ENCODE data around the gene KCNB1. TPM values are rescaled to one million over a fixed set of nuclear protein-coding genes. Genes with fewer than 3 reads are reported as not detected.

The KCNB1 gene
- polyA plus RNA-seq, 4 donors = 0.38 to 1.2 TPM; not detected in 2

DNA sequence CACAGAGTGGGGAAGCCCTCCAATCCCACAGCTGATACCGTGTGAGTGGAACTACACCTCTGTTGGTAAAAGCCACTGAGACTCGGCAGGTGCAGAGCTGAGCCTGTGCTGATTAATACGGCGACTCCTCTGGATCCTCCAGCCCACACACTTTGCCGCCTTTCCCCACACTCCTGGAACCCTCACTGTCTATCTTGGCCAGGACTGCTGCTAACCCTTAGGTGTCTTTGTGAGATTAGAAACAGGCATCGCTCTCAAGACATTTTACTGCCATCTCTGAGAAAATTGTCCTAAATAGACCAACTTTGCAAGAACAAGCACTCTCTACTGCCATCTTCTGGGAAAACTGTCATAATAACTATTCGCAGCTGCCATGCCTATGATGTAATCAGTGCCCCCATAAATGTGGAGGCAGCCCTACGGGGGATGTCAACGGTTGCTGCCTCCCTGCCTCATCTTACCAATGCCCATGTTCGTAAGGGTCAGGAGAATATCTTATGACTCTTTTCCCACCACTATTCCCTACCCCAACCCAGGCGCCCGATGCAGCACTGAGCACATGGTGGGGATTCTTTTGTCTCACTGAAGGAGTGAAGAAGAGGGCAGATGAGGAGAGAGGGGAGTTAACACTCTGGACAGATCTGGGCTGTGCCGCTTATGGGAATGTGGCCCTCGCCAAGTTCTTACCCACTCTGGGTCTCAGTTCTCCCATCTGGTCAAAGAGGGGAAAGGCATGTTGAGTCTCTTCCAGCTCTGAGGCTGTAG is 26.1 kb upstream of the KCNB1 start:
- H3K9me3 ChIP-seq (ENCODE audit: control insufficient read depth in 2 of 2, insufficient read depth in 1 of 2, low read depth in 1 of 2, low read length in 1 of 2) = no peaks in the 10 kb centered on the region
- DNase-seq (peak; percentile 11 to 61), FAIRE-seq (no peak)
- peaks cover 0 to 8% (median 0%) of the 10 kb centered on the region in 3 donors for H3K36me3 ChIP-seq (ENCODE audit: control insufficient read depth in 3 of 3, insufficient read depth in 2 of 3, low read depth in 1 of 3, low read length in 3 of 3)
- H3K4me1 ChIP-seq (ENCODE audit: control insufficient read depth in 3 of 3, insufficient read depth in 2 of 3, low read depth in 1 of 3, low read length in 2 of 3) = no peaks in the 10 kb centered on the region
- H3K4me3 ChIP-seq (ENCODE audit: low read depth in 1 of 3, low read length in 3 of 3) = no peak overlapping the region
- H3K27ac ChIP-seq (ENCODE audit: low read depth in 1 of 3, low read length in 2 of 3) = no peak overlapping the region
- peaks cover 0 to 4% (median 0%) of the 10 kb centered on the region in 3 donors for H3K27me3 ChIP-seq (ENCODE audit: control insufficient read depth in 3 of 3, insufficient read depth in 3 of 3, low read length in 3 of 3)
- 48 to 54% (median 48%) methylated on average over 14 of the region's 14 CpGs for WGBS, 3 donors

- no peak overlapping the region for H3K27ac ChIP-seq (ENCODE audit: low read depth in 1 of 3, low read length in 2 of 3)
- H3K4me1 ChIP-seq (ENCODE audit: control insufficient read depth in 3 of 3, insufficient read depth in 2 of 3, low read depth in 1 of 3, low read length in 2 of 3) = no peaks in the 10 kb centered on the region
- peaks cover 0 to 4% (median 0%) of the 10 kb centered on the region in 3 donors for H3K27me3 ChIP-seq (ENCODE audit: control insufficient read depth in 3 of 3, insufficient read depth in 3 of 3, low read length in 3 of 3)
- peaks cover 0 to 4% (median 0%) of the 10 kb centered on the region in 3 donors for H3K36me3 ChIP-seq (ENCODE audit: control insufficient read depth in 3 of 3, insufficient read depth in 2 of 3, low read depth in 1 of 3, low read length in 3 of 3)
- no peak overlapping the region for H3K4me3 ChIP-seq (ENCODE audit: low read depth in 1 of 3, low read length in 3 of 3)
- no peak for FAIRE-seq
- DNase-seq = no peak
- no peaks in the 10 kb centered on the region for H3K9me3 ChIP-seq (ENCODE audit: control insufficient read depth in 2 of 2, insufficient read depth in 1 of 2, low read depth in 1 of 2, low read length in 1 of 2)
- WGBS, 3 donors = 79 to 85% (median 82%) methylated on average over 21 of the region's 21 CpGs
These were observed 25.4 kb upstream of the KCNB1 start for GRCh38 chr20:49507741-49508434.

GRCh38 chr20:49505518-49505917 is 23.1 kb upstream of the KCNB1 start:
- DNase-seq (no peak), FAIRE-seq (no peak)
- Histone ChIP-seq H3K4me1 (ENCODE audit: control insufficient read depth in 3 of 3, insufficient read depth in 2 of 3, low read depth in 1 of 3, low read length in 2 of 3) (no peaks in the 10 kb centered on the region), H3K27me3 (ENCODE audit: control insufficient read depth in 3 of 3, insufficient read depth in 3 of 3, low read length in 3 of 3) (peaks cover 0 to 4% (median 0%) of the 10 kb centered on the region in 3 donors), H3K36me3 (ENCODE audit: control insufficient read depth in 3 of 3, insufficient read depth in 2 of 3, low read depth in 1 of 3, low read length in 3 of 3) (peaks cover 0 to 4% (median 0%) of the 10 kb centered on the region in 3 donors), H3K27ac (ENCODE audit: low read depth in 1 of 3, low read length in 2 of 3) (no peak overlapping the region), H3K4me3 (ENCODE audit: low read depth in 1 of 3, low read length in 3 of 3) (no peak overlapping the region), H3K9me3 (ENCODE audit: control insufficient read depth in 2 of 2, insufficient read depth in 1 of 2, low read depth in 1 of 2, low read length in 1 of 2) (peaks cover 0 to 3% of the 10 kb centered on the region in 2 donors)
- WGBS, 3 donors = 27 to 54% (median 34%) methylated on average over 9 of the region's 9 CpGs

GRCh38 chr20:49503176-49503575 is 20.7 kb upstream of the KCNB1 start:
- DNase-seq (no peak), FAIRE-seq (no peak)
- Histone ChIP-seq H3K27ac (ENCODE audit: low read depth in 1 of 3, low read length in 2 of 3) (no peak overlapping the region), H3K9me3 (ENCODE audit: control insufficient read depth in 2 of 2, insufficient read depth in 1 of 2, low read depth in 1 of 2, low read length in 1 of 2) (peaks cover 0 to 3% of the 10 kb centered on the region in 2 donors), H3K27me3 (ENCODE audit: control insufficient read depth in 3 of 3, insufficient read depth in 3 of 3, low read length in 3 of 3) (peaks cover 0 to 4% (median 0%) of the 10 kb centered on the region in 3 donors), H3K4me1 (ENCODE audit: control insufficient read depth in 3 of 3, insufficient read depth in 2 of 3, low read depth in 1 of 3, low read length in 2 of 3) (peaks cover 0 to under 1% (median 0%) of the 10 kb centered on the region in 3 donors), H3K4me3 (ENCODE audit: low read depth in 1 of 3, low read length in 3 of 3) (no peak overlapping the region), H3K36me3 (ENCODE audit: control insufficient read depth in 3 of 3, insufficient read depth in 2 of 3, low read depth in 1 of 3, low read length in 3 of 3) (peaks cover 0 to 4% (median 0%) of the 10 kb centered on the region in 3 donors)
- 61 to 76% (median 61%) methylated on average over 6 of the region's 6 CpGs for WGBS, 3 donors

- Histone ChIP-seq H3K36me3 (ENCODE audit: control insufficient read depth in 3 of 3, insufficient read depth in 2 of 3, low read depth in 1 of 3, low read length in 3 of 3) (no peaks in the 10 kb centered on the region), H3K4me1 (ENCODE audit: control insufficient read depth in 3 of 3, insufficient read depth in 2 of 3, low read depth in 1 of 3, low read length in 2 of 3) (peaks cover 0 to 10% (median 0%) of the 10 kb centered on the region in 3 donors), H3K27me3 (ENCODE audit: control insufficient read depth in 3 of 3, insufficient read depth in 3 of 3, low read length in 3 of 3) (peaks cover 0 to 8% (median 0%) of the 10 kb centered on the region in 3 donors), H3K4me3 (ENCODE audit: low read depth in 1 of 3, low read length in 3 of 3) (no peak overlapping the region), H3K9me3 (ENCODE audit: control insufficient read depth in 2 of 2, insufficient read depth in 1 of 2, low read depth in 1 of 2, low read length in 1 of 2) (peaks cover 0 to 3% of the 10 kb centered on the region in 2 donors), H3K27ac (ENCODE audit: low read depth in 1 of 3, low read length in 2 of 3) (no peak overlapping the region)
- no peak for FAIRE-seq
- no peak for DNase-seq
- 60 to 77% (median 62%) methylated on average over 3 of the region's 3 CpGs for WGBS, 3 donors
These were observed 19.4 kb upstream of the KCNB1 start for GRCh38 chr20:49501917-49502316.

GRCh38 chr20:49497398-49497669 is 14.9 kb upstream of the KCNB1 start:
- Histone ChIP-seq H3K4me3 (ENCODE audit: low read depth in 1 of 3, low read length in 3 of 3) (no peak overlapping the region), H3K36me3 (ENCODE audit: control insufficient read depth in 3 of 3, insufficient read depth in 2 of 3, low read depth in 1 of 3, low read length in 3 of 3) (no peaks in the 10 kb centered on the region), H3K27ac (ENCODE audit: low read depth in 1 of 3, low read length in 2 of 3) (peak overlapping the region in 1 of 3 donors; percentile 67), H3K9me3 (ENCODE audit: control insufficient read depth in 2 of 2, insufficient read depth in 1 of 2, low read depth in 1 of 2, low read length in 1 of 2) (peaks cover 0 to 3% of the 10 kb centered on the region in 2 donors), H3K27me3 (ENCODE audit: control insufficient read depth in 3 of 3, insufficient read depth in 3 of 3, low read length in 3 of 3) (peaks cover 0 to 6% (median 2%) of the 10 kb centered on the region in 3 donors), H3K4me1 (ENCODE audit: control insufficient read depth in 3 of 3, insufficient read depth in 2 of 3, low read depth in 1 of 3, low read length in 2 of 3) (peaks cover 0 to 15% (median 0%) of the 10 kb centered on the region in 3 donors)
- DNase-seq = no peak
- no peak for FAIRE-seq
- 30 to 38% (median 36%) methylated on average over 1 of the region's 1 CpG for WGBS, 3 donors

GRCh38 chr20:49496553-49497397 is 14.3 kb upstream of the KCNB1 start:
- DNase-seq (peak; percentile 6 to 76), FAIRE-seq (no peak)
- Histone ChIP-seq H3K4me1 (ENCODE audit: control insufficient read depth in 3 of 3, insufficient read depth in 2 of 3, low read depth in 1 of 3, low read length in 2 of 3) (peaks cover 0 to 15% (median 0%) of the 10 kb centered on the region in 3 donors), H3K9me3 (ENCODE audit: control insufficient read depth in 2 of 2, insufficient read depth in 1 of 2, low read depth in 1 of 2, low read length in 1 of 2) (no peaks in the 10 kb centered on the region), H3K36me3 (ENCODE audit: control insufficient read depth in 3 of 3, insufficient read depth in 2 of 3, low read depth in 1 of 3, low read length in 3 of 3) (no peaks in the 10 kb centered on the region), H3K27me3 (ENCODE audit: control insufficient read depth in 3 of 3, insufficient read depth in 3 of 3, low read length in 3 of 3) (peaks cover 0 to 6% (median 2%) of the 10 kb centered on the region in 3 donors), H3K27ac (ENCODE audit: low read depth in 1 of 3, low read length in 2 of 3) (peak overlapping the region in 1 of 3 donors; percentile 67), H3K4me3 (ENCODE audit: low read depth in 1 of 3, low read length in 3 of 3) (no peak overlapping the region)
- WGBS, 3 donors = 26 to 57% (median 41%) methylated on average over 5 of the region's 5 CpGs

GRCh38 chr20:49496043-49496442 is 13.6 kb upstream of the KCNB1 start:
- DNase-seq = no peak
- Histone ChIP-seq H3K36me3 (ENCODE audit: control insufficient read depth in 3 of 3, insufficient read depth in 2 of 3, low read depth in 1 of 3, low read length in 3 of 3) (no peaks in the 10 kb centered on the region), H3K9me3 (ENCODE audit: control insufficient read depth in 2 of 2, insufficient read depth in 1 of 2, low read depth in 1 of 2, low read length in 1 of 2) (no peaks in the 10 kb centered on the region), H3K4me3 (ENCODE audit: low read depth in 1 of 3, low read length in 3 of 3) (no peak overlapping the region), H3K27ac (ENCODE audit: low read depth in 1 of 3, low read length in 2 of 3) (peak overlapping the region in 1 of 3 donors; percentile 67), H3K4me1 (ENCODE audit: control insufficient read depth in 3 of 3, insufficient read depth in 2 of 3, low read depth in 1 of 3, low read length in 2 of 3) (peaks cover 0 to 15% (median 0%) of the 10 kb centered on the region in 3 donors), H3K27me3 (ENCODE audit: control insufficient read depth in 3 of 3, insufficient read depth in 3 of 3, low read length in 3 of 3) (peaks cover 0 to 6% (median 2%) of the 10 kb centered on the region in 3 donors)
- no peak for FAIRE-seq
- WGBS, 3 donors = 81 to 85% (median 82%) methylated on average over 4 of the region's 4 CpGs

Measured in small intestine (tissue), 7 donors.